ENCODE results near the gene CMIP. TPM values are rescaled to one million over a fixed set of nuclear protein-coding genes. Genes with fewer than 3 reads are reported as not detected.

Gene CMIP
- total RNA-seq, 2 experiments from 2014 or later, result 35.0 to 36.6 TPM

GRCh38 chr16:81451753-81452680 lies 7.4 kb downstream of the CMIP start:
- Mint-ChIP-seq H3K4me1 (ENCODE audit: low read depth) (peaks cover 53% of the 10 kb centered on the region), H3K9me3 (peaks cover 13% of the 10 kb centered on the region), H3K4me3 (peak overlapping the region; percentile 44), H3K36me3 (peaks cover 12% of the 10 kb centered on the region), H3K27ac (peak overlapping the region; percentile 64), H3K27me3 (no peaks in the 10 kb centered on the region)
- peak; percentile 62 for DNase-seq
- ChIA-PET POLR2A (interaction anchor here (0.9 kb wide), 1 partner anchor 117 kb away, joined by 3 read pairs; no protein-coding TSS in a partner anchor), CTCF (interaction anchor here (1.3 to 1.5 kb wide), 2 partner anchors 11 to 245 kb away, joined by 4 to 5 read pairs; no protein-coding TSS in a partner anchor)
- intact Hi-C loops (cut with micrococcal nuclease), result loop anchor here (10.0 kb wide), 1 partner anchor 113 kb away; no protein-coding TSS in a partner anchor

DNA sequence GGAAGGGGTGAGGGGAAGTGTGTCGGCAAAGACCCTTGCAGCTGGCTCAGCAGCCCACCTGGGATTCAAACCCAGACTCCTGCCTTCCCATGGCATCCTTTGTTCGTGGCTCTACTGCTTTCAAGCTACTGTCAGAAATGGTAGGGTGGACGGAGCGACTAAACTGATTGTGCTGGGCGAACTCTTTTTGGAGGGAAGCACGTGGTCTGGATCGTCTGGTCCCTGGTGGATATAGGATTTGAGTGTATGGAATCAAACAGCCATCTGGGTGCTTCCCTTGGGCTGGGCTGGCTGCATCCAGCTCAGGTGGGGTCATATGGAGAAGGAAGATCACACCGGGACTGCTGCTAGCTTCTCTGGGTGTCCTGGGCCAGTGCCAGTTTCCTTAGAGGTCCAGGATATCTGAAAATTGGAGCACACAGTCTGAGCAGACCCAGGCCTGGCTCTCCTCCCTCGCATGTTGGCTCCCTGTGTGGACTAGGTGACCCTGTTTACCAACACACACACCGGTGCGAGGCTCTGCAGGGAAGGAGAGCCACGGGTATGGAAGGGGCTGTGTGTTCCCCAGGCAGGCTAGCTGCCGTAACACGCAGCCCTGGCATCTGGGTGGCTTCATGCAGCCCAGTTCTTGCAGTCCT lies 8.6 kb downstream of the CMIP start:
- Mint-ChIP-seq H3K4me3 (no peak overlapping the region), H3K36me3 (peaks cover 16% of the 10 kb centered on the region), H3K27ac (no peak overlapping the region), H3K27me3 (no peaks in the 10 kb centered on the region), H3K4me1 (ENCODE audit: low read depth) (peaks cover 52% of the 10 kb centered on the region), H3K9me3 (peaks cover 13% of the 10 kb centered on the region)
- intact Hi-C loops (cut with micrococcal nuclease), result loop anchor here (10.0 kb wide), 1 partner anchor 112 kb away; no protein-coding TSS in a partner anchor
- DNase-seq, result no peak
- ChIA-PET CTCF (interaction anchor here (0.6 to 1.2 kb wide), 2 partner anchors 49 to 418 kb away, joined by 3 read pairs; no protein-coding TSS in a partner anchor), POLR2A (no interaction called here)

DNA sequence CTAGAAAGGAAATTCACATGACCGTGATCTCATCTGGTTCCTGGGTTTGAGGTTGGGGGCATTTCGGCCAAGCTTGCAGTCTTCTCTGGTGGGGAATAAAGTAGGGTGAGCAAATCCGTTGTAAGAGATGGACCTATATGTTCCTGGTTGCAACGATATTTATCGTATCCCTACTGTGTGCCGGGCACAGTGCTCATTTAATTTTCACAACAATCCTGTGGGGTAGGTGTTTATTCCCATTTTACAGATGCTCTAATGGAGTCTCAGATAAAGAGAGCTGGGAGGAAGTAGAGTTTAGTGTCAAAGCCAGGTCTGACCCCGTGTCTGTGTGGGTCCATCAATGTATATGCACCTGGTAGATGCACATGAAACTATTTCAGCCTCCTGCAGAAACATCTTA lies 9.4 kb downstream of the CMIP start:
- H3K4me1 Mint-ChIP-seq (ENCODE audit: low read depth), result peaks cover 53% of the 10 kb centered on the region
- no peaks in the 10 kb centered on the region for H3K27me3 Mint-ChIP-seq
- POLR2A ChIA-PET, result no interaction called here
- DNase-seq, result no peak
- H3K4me3 Mint-ChIP-seq, result no peak overlapping the region
- H3K9me3 Mint-ChIP-seq, result peaks cover 13% of the 10 kb centered on the region
- H3K36me3 Mint-ChIP-seq, result peaks cover 19% of the 10 kb centered on the region
- H3K27ac Mint-ChIP-seq, result no peak overlapping the region
- intact Hi-C loops (cut with micrococcal nuclease), result loop anchor here (10.0 kb wide), 1 partner anchor 111 kb away; no protein-coding TSS in a partner anchor
- CTCF ChIA-PET, result no interaction called here

DNA sequence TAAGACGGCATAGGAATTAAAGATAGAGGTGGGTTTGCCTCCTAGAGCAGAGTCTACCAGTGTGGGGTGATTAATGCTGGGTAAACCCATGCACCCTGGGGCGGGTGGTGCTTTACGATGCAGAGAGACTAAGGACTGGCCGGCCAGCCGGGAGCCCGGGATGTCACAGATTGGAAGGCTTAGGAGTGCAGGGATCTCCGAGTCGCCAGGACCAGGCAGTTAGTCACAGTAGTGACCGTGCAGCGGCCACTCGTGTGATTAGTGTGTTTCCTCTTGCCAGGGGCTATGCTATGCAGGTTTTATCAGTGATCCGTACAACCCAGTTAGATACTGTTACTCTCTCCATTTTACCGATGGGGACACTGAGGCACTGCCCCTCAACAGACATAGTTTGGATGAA lies 10.4 kb downstream of the CMIP start:
- ChIA-PET POLR2A (no interaction called here), CTCF (no interaction called here)
- Mint-ChIP-seq H3K4me3 (no peak overlapping the region), H3K4me1 (ENCODE audit: low read depth) (peaks cover 48% of the 10 kb centered on the region), H3K9me3 (peaks cover 13% of the 10 kb centered on the region), H3K36me3 (peaks cover 19% of the 10 kb centered on the region), H3K27ac (no peak overlapping the region), H3K27me3 (no peaks in the 10 kb centered on the region)
- DNase-seq, result no peak
- intact Hi-C loops (cut with micrococcal nuclease), result loop anchor here (10.0 kb wide), 1 partner anchor 110 kb away; no protein-coding TSS in a partner anchor

- Mint-ChIP-seq H3K36me3 (peaks cover 15% of the 10 kb centered on the region), H3K27ac (no peak overlapping the region), H3K4me1 (ENCODE audit: low read depth) (peaks cover 46% of the 10 kb centered on the region), H3K27me3 (no peaks in the 10 kb centered on the region), H3K4me3 (no peak overlapping the region), H3K9me3 (peaks cover 6% of the 10 kb centered on the region)
- no peak for DNase-seq
- CTCF ChIA-PET, result no interaction called here
- POLR2A ChIA-PET, result no interaction called here
- intact Hi-C loops (cut with micrococcal nuclease), result loop anchor here (10.0 kb wide), 1 partner anchor 109 kb away; no protein-coding TSS in a partner anchor
Measured at GRCh38 chr16:81455720-81456494, 11.3 kb downstream of the CMIP start.

DNA sequence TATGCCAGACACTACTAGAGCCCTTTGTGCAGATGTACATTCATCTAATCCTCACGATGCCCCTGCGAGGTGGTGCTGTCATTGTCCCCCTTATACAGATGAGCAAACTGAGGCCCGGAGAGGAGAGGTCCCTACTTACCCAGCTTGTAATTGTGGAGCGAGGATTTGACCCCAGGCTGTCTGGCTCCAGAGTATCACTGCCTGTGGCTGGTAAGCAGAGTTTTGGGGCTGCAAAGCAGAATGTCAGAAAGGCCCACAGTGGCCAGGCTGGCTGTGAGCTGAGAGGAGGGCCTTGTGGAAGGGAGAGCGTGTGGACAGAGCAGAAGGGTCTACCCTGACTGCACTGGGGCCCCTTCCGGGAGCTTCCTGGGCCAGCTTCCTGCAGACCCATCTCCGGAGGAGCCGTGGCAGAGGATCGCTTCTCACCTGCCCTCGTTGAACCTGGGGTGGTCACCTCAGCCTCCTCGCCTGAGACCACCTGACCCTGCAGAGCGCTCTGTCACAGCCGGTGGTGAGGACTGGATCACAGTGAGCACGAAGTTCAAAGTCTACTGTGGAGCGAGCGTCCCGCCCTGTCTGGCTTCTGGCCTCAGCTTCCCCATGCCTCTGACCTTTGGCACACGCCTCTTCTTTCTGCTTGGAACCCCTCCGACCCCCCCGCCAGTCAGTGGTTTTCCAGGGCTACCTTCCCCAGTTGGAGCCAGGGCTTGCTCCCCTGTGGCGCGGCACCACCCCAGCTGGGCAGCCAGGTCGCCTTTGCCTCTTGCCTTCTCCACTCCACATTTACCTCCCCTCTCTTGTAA lies 12.1 kb downstream of the CMIP start:
- Mint-ChIP-seq H3K4me1 (ENCODE audit: low read depth) (peaks cover 44% of the 10 kb centered on the region), H3K27ac (no peak overlapping the region), H3K4me3 (no peak overlapping the region), H3K36me3 (peaks cover 10% of the 10 kb centered on the region), H3K9me3 (no peaks in the 10 kb centered on the region), H3K27me3 (no peaks in the 10 kb centered on the region)
- CTCF ChIA-PET, result no interaction called here
- intact Hi-C loops (cut with micrococcal nuclease), result loop anchor here (10.0 kb wide), 1 partner anchor 108 kb away; no protein-coding TSS in a partner anchor
- POLR2A ChIA-PET, result no interaction called here
- no peak for DNase-seq

DNA sequence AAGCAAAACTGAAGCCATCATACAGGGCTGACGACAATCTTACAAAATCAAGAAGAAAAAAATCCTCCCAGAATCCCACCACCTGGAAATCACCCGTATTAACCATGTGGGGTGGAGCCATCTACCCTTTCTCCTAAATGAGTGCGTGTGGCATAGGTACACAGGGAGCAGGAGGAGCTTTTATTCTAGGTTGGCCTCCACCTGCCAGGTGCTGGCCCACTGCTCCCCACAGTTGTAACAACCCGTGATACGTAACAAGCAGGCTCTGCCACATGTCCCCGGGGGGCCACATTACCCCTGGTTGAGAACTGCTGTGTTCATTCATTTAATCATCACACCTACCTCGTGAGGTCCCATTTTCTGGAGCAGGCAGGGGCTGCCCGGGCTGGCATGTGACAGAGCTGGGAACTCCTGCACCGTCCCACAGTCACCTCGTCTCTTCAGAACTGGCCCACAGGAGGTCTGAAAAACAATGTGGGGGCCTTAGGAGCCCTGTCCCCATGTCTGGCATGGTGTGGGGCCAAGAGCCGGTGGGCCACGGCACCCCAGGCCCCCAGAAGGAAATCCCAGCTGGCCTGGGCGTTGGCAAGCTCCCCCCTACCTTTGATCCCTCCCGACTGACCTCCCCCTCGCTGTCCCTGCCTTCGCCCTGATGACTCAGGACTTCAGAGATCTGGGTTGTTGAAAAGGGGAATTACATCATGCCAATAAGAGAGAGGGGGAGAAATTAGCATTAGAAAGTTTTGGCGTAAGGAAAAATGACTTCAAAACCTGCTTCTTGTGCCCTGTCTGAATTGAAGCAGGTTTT lies 12.9 kb downstream of the CMIP start:
- intact Hi-C loops (cut with micrococcal nuclease), result loop anchor here (10.0 kb wide), 1 partner anchor 107 kb away; no protein-coding TSS in a partner anchor

DNA sequence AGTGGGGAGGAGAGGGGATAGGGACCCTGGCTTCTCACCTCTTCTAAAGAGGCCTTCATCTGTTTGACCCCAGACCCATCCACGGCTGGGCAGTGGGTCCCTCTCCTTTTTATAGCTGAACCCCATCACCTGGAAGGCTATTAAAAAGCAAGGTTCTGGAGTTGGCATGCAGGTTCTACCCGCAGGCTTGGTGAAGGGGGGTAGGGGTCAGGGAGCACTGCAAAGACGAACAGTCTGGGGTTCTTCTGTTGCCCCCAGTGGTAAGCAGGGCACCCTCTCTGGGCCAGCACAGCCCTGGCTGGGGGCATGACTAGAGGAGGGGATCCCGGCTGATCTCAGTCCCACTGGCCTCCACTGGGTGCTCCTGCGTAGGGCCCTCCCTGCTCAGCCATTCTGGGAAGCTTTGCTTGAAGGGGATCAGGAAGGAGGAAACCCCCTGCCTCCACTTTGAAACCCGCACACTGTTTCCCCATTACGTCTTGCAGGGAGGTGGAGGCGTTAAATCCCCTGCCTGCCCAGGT lies 13.6 kb downstream of the CMIP start:
- ChIA-PET POLR2A (no interaction called here), CTCF (no interaction called here)
- Mint-ChIP-seq H3K4me1 (ENCODE audit: low read depth) (peaks cover 38% of the 10 kb centered on the region), H3K9me3 (no peaks in the 10 kb centered on the region), H3K4me3 (no peak overlapping the region), H3K27ac (no peak overlapping the region), H3K36me3 (peaks cover 10% of the 10 kb centered on the region), H3K27me3 (no peaks in the 10 kb centered on the region)
- DNase-seq, result no peak
- intact Hi-C loops (cut with micrococcal nuclease), result loop anchor here (10.0 kb wide), 1 partner anchor 107 kb away; no protein-coding TSS in a partner anchor

More for the DNA sequence above, 12.9 kb downstream of the CMIP start:
- Mint-ChIP-seq H3K9me3 (no peaks in the 10 kb centered on the region), H3K4me1 (ENCODE audit: low read depth) (peaks cover 42% of the 10 kb centered on the region), H3K4me3 (no peak overlapping the region), H3K27me3 (no peaks in the 10 kb centered on the region), H3K36me3 (peaks cover 10% of the 10 kb centered on the region), H3K27ac (no peak overlapping the region)
- CTCF ChIA-PET, result no interaction called here
- DNase-seq, result no peak
- POLR2A ChIA-PET, result no interaction called here

GRCh38 chr16:81458827-81459598 lies 14.4 kb downstream of the CMIP start:
- POLR2A ChIA-PET, result no interaction called here
- no peak for DNase-seq
- CTCF ChIA-PET, result no interaction called here
- intact Hi-C loops (cut with micrococcal nuclease), result loop anchor here (10.0 kb wide), 1 partner anchor 106 kb away; no protein-coding TSS in a partner anchor
- H3K4me1 Mint-ChIP-seq (ENCODE audit: low read depth), result peaks cover 35% of the 10 kb centered on the region
- H3K27ac Mint-ChIP-seq, result no peak overlapping the region
- H3K27me3 Mint-ChIP-seq, result no peaks in the 10 kb centered on the region
- H3K9me3 Mint-ChIP-seq, result no peaks in the 10 kb centered on the region
- peaks cover 10% of the 10 kb centered on the region for H3K36me3 Mint-ChIP-seq
- no peak overlapping the region for H3K4me3 Mint-ChIP-seq

GRCh38 chr16:81460075-81460474 lies 15.5 kb downstream of the CMIP start:
- DNase-seq, result no peak
- CTCF ChIA-PET, result no interaction called here
- Mint-ChIP-seq H3K4me1 (ENCODE audit: low read depth) (peaks cover 30% of the 10 kb centered on the region), H3K9me3 (no peaks in the 10 kb centered on the region), H3K27me3 (no peaks in the 10 kb centered on the region), H3K4me3 (no peak overlapping the region), H3K27ac (no peak overlapping the region), H3K36me3 (peaks cover 10% of the 10 kb centered on the region)
- POLR2A ChIA-PET, result no interaction called here
- intact Hi-C loops (cut with micrococcal nuclease), result no loop called here
